ENCODE data around the gene C6orf15. TPM values are rescaled to one million over a fixed set of nuclear protein-coding genes. Genes with fewer than 3 reads are reported as not detected.
A peak's percentile ranks its signal among the peaks of the same experiment; 100 is the strongest.

The C6orf15 gene
- total RNA-seq, 1 experiment from 2014 or later = not detected

- H3K9me3 ChIP-seq (ENCODE audit: control insufficient read depth in 1 of 2, insufficient read depth in 1 of 2, low read depth in 1 of 2, low read length in 2 of 2) = no peaks in the 10 kb centered on the region
- no peak overlapping the region for H2AFZ ChIP-seq (ENCODE audit: low read depth, low read length, poor library complexity, severe bottlenecking)
- intact Hi-C loops (cut with micrococcal nuclease) = loop anchor here (5.0 to 10.0 kb wide), 2 partner anchors 337 to 600 kb away; partner anchors contain the start of genes FLOT1 and IER3
- H3K9me2 ChIP-seq (ENCODE audit: insufficient read depth) = no peaks in the 10 kb centered on the region
- no peaks in the 10 kb centered on the region for H3K79me2 ChIP-seq (ENCODE audit: insufficient read depth, low read length)
- peaks cover 9 to 30% of the 10 kb centered on the region in 2 experiments for H3K4me1 ChIP-seq (ENCODE audit: control insufficient read depth in 1 of 2, insufficient read depth in 2 of 2, low read length in 2 of 2)
- H3K36me3 ChIP-seq (ENCODE audit: control insufficient read depth in 1 of 2, insufficient read depth in 2 of 2, low read length in 2 of 2) = no peaks in the 10 kb centered on the region
- ChIA-PET RAD21 (ENCODE audit: low non-redundant PET in 1 of 2, low total read pairs in 2 of 2, uncharacterized antibody in 2 of 2, unreplicated experiment in 2 of 2) (interaction anchor here (0.6 kb wide), 2 partner anchors 33 to 252 kb away, joined by 3 to 4 read pairs; partner anchors contain the start of gene PSORS1C1 (in 1 of the 2)), CTCF (interaction anchor here (1.1 to 1.8 kb wide), 6 partner anchors 9 to 253 kb away, joined by 3 to 6 read pairs (median 4); partner anchors contain the start of gene VARS2), POLR2A (no interaction called here)
- no peaks in the 10 kb centered on the region for H4K20me1 ChIP-seq (ENCODE audit: insufficient read depth)
- H3K27me3 ChIP-seq (ENCODE audit: insufficient read depth, low read length) = no peaks in the 10 kb centered on the region
- H3K9ac ChIP-seq (ENCODE audit: low read length) = no peak overlapping the region
- H3K4me2 ChIP-seq (ENCODE audit: low read length) = no peak overlapping the region
- no peak overlapping the region for H3K4me3 ChIP-seq (replicated peaks in 1 of 2; ENCODE audit: low read depth in 1 of 2, low read length in 2 of 2)
- no TSS peak for BruUV-seq (replicated peaks)
- H3K27ac ChIP-seq (ENCODE audit: low read depth, low read length) = no peak overlapping the region
- ATAC-seq (no peak), DNase-seq (ENCODE audit: low read depth, low spot score) (no peak)
- no peak for TF ChIP-seq FOSL1 (IDR thresholded peaks at IDR 0.05; ENCODE audit: low read depth)
Observed at GRCh38 chr6:31081872-31082271, 30.5 kb downstream of the C6orf15 start.

- peak; percentile 38 for DNase-seq (ENCODE audit: low read depth, low spot score)
- ChIA-PET RAD21 (ENCODE audit: low non-redundant PET in 1 of 2, low total read pairs in 2 of 2, uncharacterized antibody in 2 of 2, unreplicated experiment in 2 of 2) (interaction anchor here (0.6 to 1.2 kb wide), 7 partner anchors 9 to 252 kb away, joined by 3 to 8 read pairs (median 5); partner anchors contain the start of genes PSORS1C1 (in 1 of the 2) and VARS2 (in 1 of the 2)), POLR2A (interaction anchor here (0.9 to 1.5 kb wide), 5 partner anchors 9 to 264 kb away, joined by 3 to 8 read pairs (median 3); partner anchors contain the start of gene GTF2H4), CTCF (interaction anchor here (0.6 to 3.4 kb wide), 25 partner anchors 10 to 538 kb away, joined by 3 to 66 read pairs (median 4); partner anchors contain the start of genes PSORS1C1 and VARS2)
- TF ChIP-seq ELF1 (IDR thresholded peaks at IDR 0.05; ENCODE audit: borderline replicate concordance, low read depth) = no peak
- peak; percentile 79 to 90 (median 86) for TF ChIP-seq CTCF (IDR thresholded peaks at IDR 0.05 in 2 of 3, conservative IDR thresholded peaks at IDR 0.05 in 1 of 3; ENCODE audit: borderline replicate concordance in 1 of 3, insufficient read depth in 1 of 3, low read depth in 2 of 3, low read length in 2 of 3)
- no peak for TF ChIP-seq ZFX (IDR thresholded peaks at IDR 0.05)
- TF ChIP-seq RAD21 (IDR thresholded peaks at IDR 0.05; ENCODE audit: low read depth) = peak; percentile 81
- peak; percentile 78 for ATAC-seq
- no TSS peak for BruUV-seq (replicated peaks)
- Histone ChIP-seq H3K79me2 (ENCODE audit: insufficient read depth, low read length) (no peaks in the 10 kb centered on the region), H3K27me3 (ENCODE audit: insufficient read depth, low read length) (no peaks in the 10 kb centered on the region), H3K4me1 (ENCODE audit: control insufficient read depth in 1 of 2, insufficient read depth in 2 of 2, low read length in 2 of 2) (peaks cover 0 to 18% of the 10 kb centered on the region in 2 experiments; a peak in 2 of 4 replicates), H3K36me3 (ENCODE audit: control insufficient read depth in 1 of 2, insufficient read depth in 2 of 2, low read length in 2 of 2) (no peaks in the 10 kb centered on the region), H4K20me1 (ENCODE audit: insufficient read depth) (no peaks in the 10 kb centered on the region), H3K9ac (ENCODE audit: low read length) (no peak overlapping the region), H3K9me2 (ENCODE audit: insufficient read depth) (no peaks in the 10 kb centered on the region), H3K4me2 (ENCODE audit: low read length) (peak overlapping the region; percentile 44), H3K9me3 (ENCODE audit: control insufficient read depth in 1 of 2, insufficient read depth in 1 of 2, low read depth in 1 of 2, low read length in 2 of 2) (no peaks in the 10 kb centered on the region), H2AFZ (ENCODE audit: low read depth, low read length, poor library complexity, severe bottlenecking) (peak overlapping the region; percentile 84), H3K4me3 (replicated peaks in 1 of 2; ENCODE audit: low read depth in 1 of 2, low read length in 2 of 2) (no peak overlapping the region), H3K27ac (ENCODE audit: low read depth, low read length) (no peak overlapping the region)
- intact Hi-C loops (cut with micrococcal nuclease) = loop anchor here (1.0 to 10.0 kb wide), 3 partner anchors 164 to 597 kb away; partner anchors contain the start of genes FLOT1 and IER3
Observed at GRCh38 chr6:31079656-31080261, 32.6 kb downstream of the C6orf15 start.
